Keratinocyte (primary cell): Measurements from ENCODE around the gene SQSTM1. TPM values are rescaled to one million over a fixed set of nuclear protein-coding genes. Genes with fewer than 3 reads are reported as not detected.

Experiments
- DNase-seq: peaks from one replicate; pipeline ENCODE4 v3.0.0-alpha.2; 2011; ENCODE audit warnings: low read depth, missing footprints, low spot score
- FAIRE-seq: peaks from 2 replicates; lab custom pipeline; 2011; peaks lifted over from hg19 to GRCh38; lab: Jason Lieb, UNC
- H2AFZ ChIP-seq: 2 replicates; pipeline ENCODE4 v1.6.0; 2012; ENCODE audit warnings: low read length, control low read depth, inconsistent platforms; ENCODE audit not compliant: control insufficient read depth
- H3K27ac ChIP-seq: 2 replicates; pipeline ENCODE4 v1.5.1; 2011; ENCODE audit warnings: low read length; ENCODE audit not compliant: control insufficient read depth, insufficient read depth
- H3K27me3 ChIP-seq: 3 replicates; pipeline ENCODE4 v1.6.0; 2011; ENCODE audit warnings: low read length; ENCODE audit not compliant: control insufficient read depth, insufficient read depth; ENCODE audit errors: extremely low read depth
- H3K36me3 ChIP-seq, 2 experiments: 2 replicates in 1 of 2; 3 replicates in 1 of 2; pipeline ENCODE4 v1.5.1; 2011; ENCODE audit warnings: low read length in 2 of 2, mild to moderate bottlenecking in 1 of 2; ENCODE audit not compliant: control insufficient read depth in 2 of 2, insufficient read depth in 2 of 2; ENCODE audit errors: extremely low read depth in 1 of 2
- H3K4me1 ChIP-seq: 3 replicates; pipeline ENCODE4 v1.5.1; 2011; ENCODE audit warnings: low read length; ENCODE audit not compliant: control insufficient read depth, insufficient read depth; ENCODE audit errors: extremely low read depth
- H3K4me2 ChIP-seq: 3 replicates; pipeline ENCODE4 v1.6.0; 2011; ENCODE audit warnings: low read depth, low read length; ENCODE audit not compliant: control insufficient read depth, insufficient read depth; ENCODE audit errors: extremely low read depth
- H3K4me3 ChIP-seq, 3 experiments: fragments of 200-600 bp in 1 of 3; sonication (generic) in 1 of 3; 2 replicates in 2 of 3; 3 replicates in 1 of 3; pipeline ENCODE4 v1.5.1; 2011 to 2016; ENCODE audit warnings: low read length in 3 of 3, mild to moderate bottlenecking in 3 of 3, control low read depth in 2 of 3, inconsistent platforms in 1 of 3, low read depth in 1 of 3, mixed read lengths in 1 of 3, mixed run types in 1 of 3, moderate library complexity in 1 of 3; ENCODE audit not compliant: control insufficient read depth in 2 of 3, insufficient read depth in 2 of 3; ENCODE audit errors: extremely low read depth in 1 of 3
- H3K79me2 ChIP-seq: 2 replicates; pipeline ENCODE4 v1.6.0; 2012; ENCODE audit warnings: low read length; ENCODE audit not compliant: control insufficient read depth, insufficient read depth
- H3K9ac ChIP-seq: 3 replicates; pipeline ENCODE4 v1.6.0; 2011; ENCODE audit warnings: low read length; ENCODE audit not compliant: control insufficient read depth, insufficient read depth; ENCODE audit errors: extremely low read depth
- H3K9me1 ChIP-seq: 3 replicates; pipeline ENCODE4 v1.6.0; 2011; ENCODE audit warnings: low read length; ENCODE audit not compliant: control insufficient read depth, insufficient read depth; ENCODE audit errors: extremely low read depth
- H3K9me3 ChIP-seq: 2 replicates; pipeline ENCODE4 v1.5.1; 2012; ENCODE audit warnings: low read depth, low read length; ENCODE audit not compliant: control insufficient read depth
- H4K20me1 ChIP-seq: 3 replicates; pipeline ENCODE4 v1.6.0; 2011; ENCODE audit warnings: low read length; ENCODE audit not compliant: control insufficient read depth, insufficient read depth; ENCODE audit errors: extremely low read depth
- EZH2 ChIP-seq: IDR thresholded peaks from one replicate; pipeline ENCODE4 v1.6.1; 2012; ENCODE audit warnings: inconsistent platforms, mild to moderate bottlenecking, low read length, moderate library complexity
- dilution Hi-C: fragments of 300-500 bp; cut with MboI; formaldehyde crosslinking; loops from one replicate; pipeline ENCODE4 v1.7.0; 2020; ENCODE audit warnings: low sequenced_read_pairs; ENCODE audit not compliant: extremely low pct_ligation_motif_present
- polyA plus RNA-seq, 5 experiments: library from polyadenylated mRNA; depleted of rRNA in 3 of 5; stranded (reverse) in 3 of 5; stranded (forward) in 1 of 5; unstranded in 1 of 5; fragments of >200 nt; gene quantifications; 1 replicate in 1 of 5; 2 replicates in 3 of 5; 3 replicates in 1 of 5; pipeline versions ENCODE4 v1.2.1 to v1.2.3, GENCODE V29; 2011 to 2012; ENCODE audit warnings: missing spikeins in 2 of 5, low read depth in 1 of 5, low replicate concordance in 1 of 5
- TF ChIP-seq, protein P1 (sequence below), 3 experiments: IDR thresholded peaks in 1 of 3; conservative IDR thresholded peaks in 1 of 3; optimal IDR thresholded peaks in 1 of 3; 2 replicates in 2 of 3; 3 replicates in 1 of 3; pipeline versions ENCODE3 to v1.5.1; 2011; ENCODE audit warnings: low read length in 3 of 3, mild to moderate bottlenecking in 3 of 3, moderate library complexity in 2 of 3, control low read depth in 1 of 3, inconsistent platforms in 1 of 3; ENCODE audit not compliant: insufficient read depth in 2 of 3; ENCODE audit errors: extremely low read depth in 1 of 3

SQSTM1 gene
- polyA plus RNA-seq, 1 donor (not counting 4 experiments of a cell fraction or from before 2014, with no cell fraction given), result 75.7 TPM

DNA sequence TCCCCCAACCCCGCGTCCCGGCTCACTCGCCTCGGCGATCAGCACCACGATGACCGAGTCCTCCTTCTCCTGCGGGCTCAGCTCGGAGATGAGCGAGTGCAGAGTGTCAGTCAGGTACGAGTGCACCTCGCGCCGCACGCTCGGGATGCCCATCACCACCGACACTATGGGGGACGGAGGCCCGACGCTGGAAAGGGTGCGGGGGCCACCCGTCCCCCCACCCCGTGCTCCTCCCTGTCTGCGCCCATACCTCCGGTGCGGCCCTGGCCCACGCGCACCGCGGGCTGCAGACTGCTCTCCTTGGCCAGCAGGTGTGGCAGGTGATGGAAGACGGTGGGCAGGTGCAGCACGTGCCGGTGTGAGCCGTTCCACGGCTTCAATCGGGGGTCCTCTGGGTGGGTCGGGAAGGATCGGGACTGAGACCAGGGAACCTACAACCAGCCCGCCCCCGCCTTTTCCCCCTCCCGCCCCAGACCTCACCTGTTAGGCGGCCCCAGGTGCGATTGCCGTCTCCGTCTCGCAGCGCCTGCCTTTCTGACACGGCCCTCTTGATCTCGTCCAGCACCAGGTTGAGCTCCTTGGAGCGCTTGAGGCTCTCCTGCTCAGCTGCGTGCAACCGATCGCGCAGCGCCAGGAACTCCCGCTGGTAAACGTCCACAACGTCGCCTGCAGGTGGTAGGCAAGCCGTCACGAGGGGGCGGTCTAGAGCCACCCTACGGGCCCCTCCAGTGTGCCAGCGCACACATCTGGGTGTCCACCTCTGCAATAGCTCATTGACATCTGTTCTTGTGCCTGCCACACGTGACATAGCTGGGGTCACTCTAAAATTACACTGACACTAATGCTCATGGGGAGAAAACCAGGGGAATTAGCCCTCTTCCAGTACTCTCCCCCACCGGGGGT is 19.1 kb upstream of the SQSTM1 start:
- Histone ChIP-seq H3K27ac (no peak overlapping the region), H3K9me3 (no peaks in the 10 kb centered on the region), H3K79me2 (peaks cover 33% of the 10 kb centered on the region), H3K4me2 (no peak overlapping the region), H3K9me1 (no peaks in the 10 kb centered on the region), H2AFZ (no peak overlapping the region), H3K36me3 (peaks cover 25 to 36% of the 10 kb centered on the region in 2 experiments), H3K27me3 (no peaks in the 10 kb centered on the region), H3K4me3 (no peak overlapping the region), H3K9ac (no peak overlapping the region), H3K4me1 (peaks cover 20% of the 10 kb centered on the region), H4K20me1 (peaks cover 6% of the 10 kb centered on the region)
- DNase-seq, result no peak
- dilution Hi-C loops, result no loop called here
- peak; percentile 67 for FAIRE-seq
- TF ChIP-seq EZH2, result no peak
- TF ChIP-seq, protein P1, sequence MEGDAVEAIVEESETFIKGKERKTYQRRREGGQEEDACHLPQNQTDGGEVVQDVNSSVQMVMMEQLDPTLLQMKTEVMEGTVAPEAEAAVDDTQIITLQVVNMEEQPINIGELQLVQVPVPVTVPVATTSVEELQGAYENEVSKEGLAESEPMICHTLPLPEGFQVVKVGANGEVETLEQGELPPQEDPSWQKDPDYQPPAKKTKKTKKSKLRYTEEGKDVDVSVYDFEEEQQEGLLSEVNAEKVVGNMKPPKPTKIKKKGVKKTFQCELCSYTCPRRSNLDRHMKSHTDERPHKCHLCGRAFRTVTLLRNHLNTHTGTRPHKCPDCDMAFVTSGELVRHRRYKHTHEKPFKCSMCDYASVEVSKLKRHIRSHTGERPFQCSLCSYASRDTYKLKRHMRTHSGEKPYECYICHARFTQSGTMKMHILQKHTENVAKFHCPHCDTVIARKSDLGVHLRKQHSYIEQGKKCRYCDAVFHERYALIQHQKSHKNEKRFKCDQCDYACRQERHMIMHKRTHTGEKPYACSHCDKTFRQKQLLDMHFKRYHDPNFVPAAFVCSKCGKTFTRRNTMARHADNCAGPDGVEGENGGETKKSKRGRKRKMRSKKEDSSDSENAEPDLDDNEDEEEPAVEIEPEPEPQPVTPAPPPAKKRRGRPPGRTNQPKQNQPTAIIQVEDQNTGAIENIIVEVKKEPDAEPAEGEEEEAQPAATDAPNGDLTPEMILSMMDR (optimal IDR thresholded peaks at IDR 0.05 in 1 of 3, IDR thresholded peaks at IDR 0.05 in 1 of 3, conservative IDR thresholded peaks at IDR 0.05 in 1 of 3; ENCODE audit: extremely low read depth in 1 of 3, insufficient read depth in 2 of 3, low read length in 3 of 3), result peak in 2 of 3 experiments; percentile 71 to 76

DNA sequence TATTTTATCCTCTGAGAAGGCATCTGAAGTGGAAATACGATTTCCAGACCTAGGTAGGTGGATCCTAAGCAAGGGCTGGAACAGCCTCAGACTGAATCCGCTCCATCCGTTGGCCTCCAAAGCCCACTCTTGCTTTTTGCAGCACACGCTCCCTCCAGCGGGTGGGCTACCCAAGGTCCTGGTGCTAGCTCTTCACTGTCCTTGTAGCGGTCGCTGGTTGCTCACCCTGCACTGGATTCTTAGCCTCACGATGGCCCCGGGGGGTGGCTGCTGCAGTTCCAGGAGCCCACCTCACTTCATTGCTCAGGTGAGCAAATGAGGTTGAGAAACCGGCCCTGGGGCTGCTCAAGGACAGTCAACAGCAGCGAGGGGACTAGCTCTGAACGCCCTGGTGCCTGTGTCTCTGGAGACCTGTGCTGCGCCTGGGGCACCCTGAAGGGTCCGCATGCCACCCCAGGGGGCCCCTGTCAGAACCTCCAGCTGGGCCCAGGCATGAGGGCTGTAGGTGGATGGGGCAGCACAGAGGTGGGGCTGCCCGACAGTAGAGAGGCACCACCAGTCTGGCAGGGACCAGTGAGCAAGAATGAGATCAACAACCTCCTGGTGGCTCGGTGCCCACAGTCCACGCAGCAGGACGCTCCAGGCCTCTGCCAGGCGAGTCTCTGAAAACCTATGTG is 18.4 kb upstream of the SQSTM1 start:
- Histone ChIP-seq H3K27ac (no peak overlapping the region), H3K9me3 (no peaks in the 10 kb centered on the region), H3K4me1 (peaks cover 20% of the 10 kb centered on the region), H3K4me2 (no peak overlapping the region), H4K20me1 (peaks cover 6% of the 10 kb centered on the region), H2AFZ (no peak overlapping the region), H3K27me3 (no peaks in the 10 kb centered on the region), H3K9ac (no peak overlapping the region), H3K36me3 (peaks cover 21 to 34% of the 10 kb centered on the region in 2 experiments), H3K79me2 (peaks cover 33% of the 10 kb centered on the region), H3K4me3 (no peak overlapping the region), H3K9me1 (no peaks in the 10 kb centered on the region)
- DNase-seq (no peak), FAIRE-seq (no peak)
- TF ChIP-seq, protein P1 (optimal IDR thresholded peaks at IDR 0.05 in 1 of 3, IDR thresholded peaks at IDR 0.05 in 1 of 3, conservative IDR thresholded peaks at IDR 0.05 in 1 of 3; ENCODE audit: extremely low read depth in 1 of 3, insufficient read depth in 2 of 3, low read length in 3 of 3), result no peak
- no peak for TF ChIP-seq EZH2
- dilution Hi-C loops, result no loop called here
